Endodermal cell (in vitro differentiated cells): ENCODE results near the gene ST3GAL4. TPM values are rescaled to one million over a fixed set of nuclear protein-coding genes. Genes with fewer than 3 reads are reported as not detected.
A peak's percentile ranks its signal among the peaks of the same experiment; 100 is the strongest.

Source experiments
- DNase-seq: peaks from one replicate; pipeline ENCODE4 v3.0.0-alpha.2; 2017
- H3K27ac ChIP-seq: 2 replicates; pipeline ENCODE4 v1.5.1; 2013; ENCODE audit warnings: mild to moderate bottlenecking, low read depth, low read length, moderate library complexity
- H3K27me3 ChIP-seq: 2 replicates; pipeline ENCODE4 v1.6.1; 2013; ENCODE audit warnings: mild to moderate bottlenecking, low read length, moderate library complexity; ENCODE audit not compliant: insufficient read depth, control insufficient read depth, poor library complexity, severe bottlenecking
- H3K36me3 ChIP-seq: 2 replicates; pipeline ENCODE4 v1.7.0; 2013; ENCODE audit warnings: mild to moderate bottlenecking, low read length, moderate library complexity; ENCODE audit not compliant: control insufficient read depth, insufficient read depth
- H3K4me1 ChIP-seq: one replicate; pipeline ENCODE4 v1.7.0; 2013; ENCODE audit warnings: low read length; ENCODE audit not compliant: control insufficient read depth, insufficient read depth
- H3K4me3 ChIP-seq: 2 replicates; pipeline ENCODE4 v1.5.1; 2013; ENCODE audit warnings: mild to moderate bottlenecking, low read length, moderate library complexity
- H3K9ac ChIP-seq: 2 replicates; pipeline ENCODE4 v1.6.1; 2013; ENCODE audit warnings: mild to moderate bottlenecking, low read length, moderate library complexity; ENCODE audit not compliant: poor library complexity, severe bottlenecking; ENCODE audit errors: extremely low read depth
- H3K9me3 ChIP-seq: 2 replicates; pipeline ENCODE4 v1.6.1; 2013; ENCODE audit warnings: mild to moderate bottlenecking, low read length, moderate library complexity; ENCODE audit not compliant: control insufficient read depth
- H3K27ac Mint-ChIP-seq: 2 replicates; pipeline ENCODE4 v1.8.0; 2020; ENCODE audit warnings: mixed read lengths
- H3K27me3 Mint-ChIP-seq: 2 replicates; pipeline ENCODE4 v1.8.0; 2021; ENCODE audit warnings: mild to moderate bottlenecking, mixed read lengths; ENCODE audit not compliant: insufficient read depth
- H3K36me3 Mint-ChIP-seq: 2 replicates; pipeline ENCODE4 v1.8.0; 2020; ENCODE audit warnings: low read depth, mixed read lengths
- H3K4me1 Mint-ChIP-seq: 2 replicates; pipeline ENCODE4 v1.8.0; 2020; ENCODE audit warnings: mixed read lengths
- H3K4me3 Mint-ChIP-seq: 2 replicates; pipeline ENCODE4 v1.8.0; 2020; ENCODE audit warnings: mild to moderate bottlenecking, moderate library complexity, mixed read lengths
- H3K9me3 Mint-ChIP-seq: 2 replicates; pipeline ENCODE4 v1.8.0; 2020; ENCODE audit warnings: mild to moderate bottlenecking, mixed read lengths
- CTCF ChIP-seq: fragments of 200-600 bp; sonication (generic); conservative IDR thresholded peaks from 2 replicates; pipeline ENCODE4 v1.5.0; 2021; ENCODE audit warnings: antibody characterized with exemption, mild to moderate bottlenecking
- WGBS, 2 experiments: methylation state at CpG; one replicate each; pipeline versions ENCODE4 v1.1.5 to v1.1.7; 2013; ENCODE audit warnings: missing lambda C conversion rate in 2 of 2, mixed read lengths in 1 of 2; ENCODE audit not compliant: insufficient coverage in 1 of 2, insufficient read length in 1 of 2; 5-methylcytosine and 5-hydroxymethylcytosine counted together
- total RNA-seq, 2 donors: library from RNA; stranded (reverse); fragmentation: NEBNext Ultra II Directional in 1 of 2; extraction: Animal tissue kit (Norgen Biotek cat#: 25700) in 1 of 2; gene quantifications; 2 replicates in 1 of 2; 3 replicates in 1 of 2; pipeline ENCODE4 v1.2.1, GENCODE V29; 2021

Gene ST3GAL4
- total RNA-seq, 2 donors from 2014 or later, result 16.5 to 21.5 TPM

- 23 to 29% methylated on average over 20 to 46 of the region's 46 CpGs for WGBS, 2 experiments
- H3K4me1 Mint-ChIP-seq, result peaks cover 49% of the 10 kb centered on the region
- peaks cover 7% of the 10 kb centered on the region for H3K36me3 Mint-ChIP-seq
- no peak for TF ChIP-seq CTCF
- no peak overlapping the region for H3K27ac Mint-ChIP-seq
- Histone ChIP-seq H3K36me3 (no peaks in the 10 kb centered on the region), H3K4me3 (peak overlapping the region; percentile 85), H3K27me3 (no peaks in the 10 kb centered on the region), H3K9me3 (no peaks in the 10 kb centered on the region), H3K9ac (no peak overlapping the region), H3K4me1 (peaks cover 12% of the 10 kb centered on the region), H3K27ac (no peak overlapping the region)
- DNase-seq, result peak; percentile 74
- no peaks in the 10 kb centered on the region for H3K27me3 Mint-ChIP-seq
- H3K4me3 Mint-ChIP-seq, result peak overlapping the region; percentile 80
- H3K9me3 Mint-ChIP-seq, result no peaks in the 10 kb centered on the region
Measured at GRCh38 chr11:126355926-126356897, 726 bp downstream of the ST3GAL4 start.

- Histone ChIP-seq H3K27me3 (no peaks in the 10 kb centered on the region), H3K9me3 (no peaks in the 10 kb centered on the region), H3K9ac (no peak overlapping the region), H3K27ac (no peak overlapping the region), H3K36me3 (no peaks in the 10 kb centered on the region), H3K4me1 (peaks cover 12% of the 10 kb centered on the region), H3K4me3 (peak overlapping the region; percentile 85)
- 88 to 97% methylated on average over 14 to 17 of the region's 17 CpGs for WGBS, 2 experiments
- no peak for DNase-seq
- no peak overlapping the region for H3K27ac Mint-ChIP-seq
- no peaks in the 10 kb centered on the region for H3K27me3 Mint-ChIP-seq
- TF ChIP-seq CTCF, result no peak
- H3K9me3 Mint-ChIP-seq, result no peaks in the 10 kb centered on the region
- peaks cover 49% of the 10 kb centered on the region for H3K4me1 Mint-ChIP-seq
- H3K4me3 Mint-ChIP-seq, result peak overlapping the region; percentile 80
- peaks cover 7% of the 10 kb centered on the region for H3K36me3 Mint-ChIP-seq
Measured at GRCh38 chr11:126357055-126357962, 1.8 kb downstream of the ST3GAL4 start.

DNA sequence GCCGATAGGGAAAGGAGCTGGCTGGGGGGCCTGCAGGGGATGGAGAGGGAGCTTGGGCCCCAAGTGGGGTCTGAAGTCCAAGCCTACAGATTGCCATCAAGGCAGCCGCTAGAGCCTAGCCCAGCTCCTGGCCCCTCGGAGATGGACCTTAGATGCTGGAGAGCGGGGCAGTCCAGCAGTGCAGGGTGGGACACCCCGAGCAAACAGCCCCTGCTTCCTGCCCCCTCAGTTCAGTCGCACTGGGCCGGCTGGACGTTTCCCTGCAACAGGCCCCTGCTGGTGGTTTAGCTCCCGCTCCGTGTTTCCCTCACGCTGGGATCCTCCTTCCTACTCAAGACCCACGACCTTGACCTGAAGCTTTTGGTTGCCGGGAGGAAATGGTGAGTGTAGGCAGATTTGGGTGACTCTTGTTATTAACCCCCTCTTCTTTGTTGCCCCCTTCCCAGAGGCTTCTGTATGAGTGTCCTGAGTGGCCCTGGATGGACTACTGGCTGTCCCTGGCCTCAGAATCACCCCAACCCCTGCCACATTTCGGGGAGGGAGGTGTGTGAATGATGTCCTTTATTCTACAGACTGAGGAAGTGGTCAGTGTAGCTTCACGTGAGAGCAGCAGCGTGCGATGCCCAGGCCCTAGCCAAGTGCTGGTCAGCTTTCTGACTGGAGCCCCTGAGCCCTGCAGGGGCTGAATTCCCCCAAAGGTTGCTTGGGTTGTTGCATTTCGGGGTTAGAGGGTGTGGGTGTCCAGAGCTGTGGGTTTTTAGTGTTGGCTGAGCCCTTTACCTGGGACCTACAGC is 2.7 kb downstream of the ST3GAL4 start:
- no peak overlapping the region for H3K9ac ChIP-seq
- TF ChIP-seq CTCF, result peak; percentile 14
- peaks cover 12% of the 10 kb centered on the region for H3K4me1 ChIP-seq
- H3K9me3 ChIP-seq, result no peaks in the 10 kb centered on the region
- H3K4me3 ChIP-seq, result no peak overlapping the region
- H3K27ac Mint-ChIP-seq, result no peak overlapping the region
- no peaks in the 10 kb centered on the region for H3K36me3 ChIP-seq
- H3K27me3 Mint-ChIP-seq, result no peaks in the 10 kb centered on the region
- no peak for DNase-seq
- H3K9me3 Mint-ChIP-seq, result no peaks in the 10 kb centered on the region
- WGBS, 2 experiments, result 92 to 93% methylated on average over 8 to 18 of the region's 18 CpGs
- no peak overlapping the region for H3K27ac ChIP-seq
- H3K4me3 Mint-ChIP-seq, result no peak overlapping the region
- peaks cover 48% of the 10 kb centered on the region for H3K4me1 Mint-ChIP-seq
- peaks cover 7% of the 10 kb centered on the region for H3K36me3 Mint-ChIP-seq
- H3K27me3 ChIP-seq, result no peaks in the 10 kb centered on the region
